ENCODE measurements around the gene HPS5.

- TF ChIP-seq CTCF (IDR thresholded peaks at IDR 0.05) = no peak
- no peak for TF ChIP-seq POLR2AphosphoS5 (IDR thresholded peaks at IDR 0.05)
- no peak for TF ChIP-seq POLR2A (IDR thresholded peaks at IDR 0.05)
Measured at GRCh38 chr11:18332302-18332701, 10.4 kb upstream of the HPS5 start.

Data from stomach (tissue), 4 donors.